HuH-7.5 (cell line): ENCODE measurements around the gene ABTB1.

Experiments
- DNase-seq: peaks from one replicate; pipeline ENCODE4 v3.0.0; 2011; ENCODE audit warnings: low spot score

ABTB1 gene

GRCh38 chr3:127672429-127673190, at the start of gene ABTB1:
ABTB1 (plus strand) TSS chr3:127672952; CDS start chr3:127673026, 74 bp downstream.
- DNase-seq = peak; percentile 86

- no peak for DNase-seq
These were observed 48.7 kb upstream of the ABTB1 start for GRCh38 chr3:127624063-127624462.

- no peak for DNase-seq
These were observed 46.9 kb upstream of the ABTB1 start for GRCh38 chr3:127625821-127626220.

DNA sequence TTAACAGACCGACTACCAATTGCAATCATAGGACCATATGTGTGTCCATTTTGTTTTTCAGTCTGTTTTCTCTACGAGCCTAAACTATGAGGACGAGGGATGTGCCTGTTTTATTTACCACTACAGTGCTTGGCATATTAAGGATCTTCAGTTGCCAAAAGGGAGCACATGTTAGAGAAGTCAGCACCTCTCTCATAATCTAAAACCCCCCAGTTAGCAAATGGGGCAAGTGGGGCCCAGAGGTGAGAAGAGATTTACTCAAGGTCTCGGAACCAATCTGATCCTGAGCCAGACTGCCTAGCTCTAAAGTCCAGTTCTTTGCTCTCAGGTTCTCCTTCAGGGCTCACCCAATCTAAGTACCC, 44.3 kb upstream of the ABTB1 start:
- DNase-seq = no peak

- DNase-seq = peak; percentile 92
These were observed 43.8 kb upstream of the ABTB1 start, which contains the start of gene PODXL2 for GRCh38 chr3:127628788-127629466. PODXL2 (plus strand) TSS chr3:127629185; CDS start chr3:127629220, 35 bp downstream.

DNA sequence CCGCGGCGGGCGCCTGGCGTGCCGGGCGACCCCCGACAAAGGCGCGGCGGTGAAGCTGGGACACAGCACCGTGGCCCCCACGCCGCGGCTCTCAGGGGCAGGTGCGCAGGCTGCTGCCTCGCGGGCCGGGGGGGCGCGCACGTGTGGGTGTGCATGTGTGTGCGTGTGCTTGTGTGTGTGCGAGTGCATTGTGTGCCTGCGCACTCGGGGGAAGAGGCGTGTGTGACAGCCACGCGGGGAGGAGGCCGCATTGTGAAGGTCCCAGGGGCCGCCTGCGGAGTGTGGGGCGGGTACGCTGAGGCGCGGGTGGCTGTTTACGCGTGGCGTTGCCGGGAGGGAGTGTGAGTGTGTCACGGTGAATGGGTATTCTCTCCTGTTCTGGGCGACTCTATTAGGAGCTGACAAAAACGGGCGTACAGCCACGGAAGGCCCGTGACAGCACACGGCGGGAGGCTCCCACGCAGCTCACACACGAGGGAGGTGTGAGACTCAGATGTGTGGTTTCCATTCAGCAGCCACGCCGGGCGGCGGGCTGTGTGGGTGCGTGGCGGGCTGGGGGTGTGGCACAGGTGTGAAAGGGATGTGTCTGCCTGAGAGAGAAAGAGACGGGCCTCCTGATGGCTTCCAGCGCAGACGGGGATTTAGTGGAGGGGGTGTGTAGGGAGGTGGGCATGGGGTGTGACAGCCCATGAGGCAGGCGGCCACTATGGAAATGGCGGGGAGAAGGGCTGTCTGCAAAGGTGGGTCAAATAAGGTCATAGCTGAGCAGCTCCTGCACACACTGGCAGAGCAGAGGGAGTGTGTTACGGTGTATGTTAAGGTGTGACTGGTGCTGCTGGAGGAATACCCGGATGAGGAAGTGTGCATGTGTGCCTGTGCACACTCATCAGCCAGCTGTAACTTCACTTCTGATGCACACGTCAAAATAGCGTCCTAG, 43.0 kb upstream of the ABTB1 start:
- no peak for DNase-seq

DNA sequence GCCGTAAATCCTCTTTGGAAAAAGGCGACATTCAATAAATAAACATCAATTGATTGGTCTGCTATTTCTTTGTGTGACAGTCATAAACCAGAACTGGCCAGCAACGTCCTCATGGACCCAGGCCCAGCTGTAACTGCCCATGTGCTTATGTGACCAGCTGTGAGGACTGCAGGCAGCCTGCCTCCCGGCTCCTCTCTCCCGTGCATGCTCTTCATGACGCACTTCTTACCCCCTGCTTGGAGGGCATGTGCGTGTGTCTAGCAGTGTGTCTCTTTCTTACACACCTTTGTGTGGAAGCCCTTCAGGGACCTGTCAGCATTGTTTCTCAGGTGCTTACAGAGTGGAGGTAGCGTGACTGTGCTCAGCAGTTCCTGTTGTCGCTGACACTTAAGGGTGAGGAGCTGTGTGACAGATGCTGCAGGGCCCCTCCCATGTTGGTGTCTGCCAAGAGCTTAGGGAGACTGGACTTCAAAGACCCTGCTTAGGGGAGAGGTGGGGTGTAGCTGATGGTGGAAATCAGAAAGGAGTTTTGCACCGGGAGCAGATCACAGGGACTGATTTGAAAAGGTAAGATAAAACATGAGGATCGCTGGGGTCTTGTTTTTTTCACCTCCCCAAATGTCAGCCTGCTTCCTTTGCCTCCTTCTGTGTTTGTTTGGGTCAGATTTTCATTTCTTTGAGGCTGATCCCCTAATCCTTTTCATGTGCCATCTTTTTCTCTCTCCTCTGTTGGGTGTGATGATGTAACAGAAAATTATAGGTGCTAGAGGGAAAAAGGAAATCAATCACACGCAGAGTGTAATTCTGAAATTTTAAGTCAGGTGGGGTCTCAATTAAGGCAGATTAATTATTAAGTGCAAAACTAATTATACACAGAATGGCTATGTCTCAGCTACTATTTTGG, 41.7 kb upstream of the ABTB1 start:
- no peak for DNase-seq

GRCh38 chr3:127632035-127632820, 40.5 kb upstream of the ABTB1 start:
- DNase-seq = no peak

GRCh38 chr3:127634653-127635052, 38.1 kb upstream of the ABTB1 start:
- no peak for DNase-seq

DNA sequence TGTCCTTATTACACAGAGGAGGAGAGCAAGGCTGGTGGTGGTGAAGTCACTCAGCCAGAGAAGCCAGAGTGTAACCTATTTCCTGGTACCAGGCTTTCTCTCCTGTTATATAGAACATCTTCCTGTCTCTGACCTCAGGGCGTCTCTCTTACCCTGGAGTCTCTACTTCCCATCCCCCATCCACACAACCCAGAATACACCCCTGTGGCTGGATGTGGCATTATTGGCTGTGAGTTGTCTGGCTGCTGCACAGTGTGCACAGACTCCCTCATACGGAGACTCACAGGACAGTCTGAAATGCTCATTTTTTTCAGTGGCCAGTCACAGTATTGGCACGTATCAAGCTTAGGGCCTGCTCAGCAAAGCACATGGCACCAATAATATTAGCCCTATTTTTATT, 35.2 kb upstream of the ABTB1 start:
- DNase-seq = no peak

DNA sequence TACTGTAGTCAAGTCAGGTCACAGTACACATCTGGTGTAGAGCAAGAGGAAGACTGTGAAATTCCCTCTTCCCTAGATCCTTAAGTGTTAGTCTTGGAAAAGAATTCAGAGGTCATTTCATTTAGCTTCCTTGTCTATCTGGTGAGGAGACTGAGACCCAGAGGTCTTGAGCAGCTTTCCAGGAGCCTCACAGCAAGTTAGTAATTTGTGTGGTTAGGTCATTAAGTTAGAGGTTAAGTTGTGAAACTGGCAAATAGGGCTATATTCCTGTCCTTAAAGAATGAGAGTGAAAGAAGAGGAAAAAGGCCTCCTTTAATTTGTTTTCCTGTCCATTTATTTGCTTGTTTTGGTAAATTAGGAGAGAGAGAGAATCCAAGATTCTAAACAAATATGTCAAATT, 34.8 kb upstream of the ABTB1 start:
- DNase-seq = no peak

DNA sequence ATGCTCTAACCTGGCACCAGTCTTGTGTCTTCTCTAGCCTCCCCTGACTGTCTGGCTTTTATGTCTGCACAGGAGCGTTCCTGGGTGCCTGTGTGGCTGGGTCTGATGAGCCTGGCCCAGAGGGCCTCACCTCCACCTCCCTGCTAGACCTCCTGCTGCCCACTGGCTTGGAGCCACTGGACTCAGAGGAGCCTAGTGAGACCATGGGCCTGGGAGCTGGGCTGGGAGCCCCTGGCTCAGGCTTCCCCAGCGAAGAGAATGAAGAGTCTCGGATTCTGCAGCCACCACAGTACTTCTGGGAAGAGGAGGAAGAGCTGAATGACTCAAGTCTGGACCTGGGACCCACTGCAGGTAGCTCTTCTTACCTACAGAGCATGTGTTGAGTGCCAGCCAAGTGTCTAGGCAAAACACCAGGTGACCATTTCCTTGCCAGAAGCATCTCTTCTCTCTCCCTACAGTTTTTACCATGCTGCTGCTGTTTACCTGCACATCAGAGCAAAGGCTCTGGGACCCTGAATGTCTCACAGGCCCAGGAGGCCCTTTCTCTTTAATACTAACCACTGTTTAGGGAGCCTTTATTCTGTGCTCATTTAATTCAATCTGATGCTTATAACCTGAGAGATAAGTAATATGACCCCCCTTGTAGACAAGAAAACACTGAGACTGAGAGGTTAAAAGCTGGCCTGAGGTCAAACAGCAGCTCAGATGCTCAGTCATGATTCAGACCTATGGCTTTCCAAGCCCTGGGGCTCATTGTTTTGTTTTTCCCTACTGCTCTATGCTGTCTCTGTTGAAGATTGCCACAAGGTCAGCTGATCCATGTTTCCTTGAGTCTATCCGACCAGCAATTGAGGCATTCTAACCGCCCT, 33.3 kb upstream of the ABTB1 start:
- DNase-seq = no peak

- no peak for DNase-seq
These were observed 32.8 kb upstream of the ABTB1 start for GRCh38 chr3:127640042-127640355.

DNA sequence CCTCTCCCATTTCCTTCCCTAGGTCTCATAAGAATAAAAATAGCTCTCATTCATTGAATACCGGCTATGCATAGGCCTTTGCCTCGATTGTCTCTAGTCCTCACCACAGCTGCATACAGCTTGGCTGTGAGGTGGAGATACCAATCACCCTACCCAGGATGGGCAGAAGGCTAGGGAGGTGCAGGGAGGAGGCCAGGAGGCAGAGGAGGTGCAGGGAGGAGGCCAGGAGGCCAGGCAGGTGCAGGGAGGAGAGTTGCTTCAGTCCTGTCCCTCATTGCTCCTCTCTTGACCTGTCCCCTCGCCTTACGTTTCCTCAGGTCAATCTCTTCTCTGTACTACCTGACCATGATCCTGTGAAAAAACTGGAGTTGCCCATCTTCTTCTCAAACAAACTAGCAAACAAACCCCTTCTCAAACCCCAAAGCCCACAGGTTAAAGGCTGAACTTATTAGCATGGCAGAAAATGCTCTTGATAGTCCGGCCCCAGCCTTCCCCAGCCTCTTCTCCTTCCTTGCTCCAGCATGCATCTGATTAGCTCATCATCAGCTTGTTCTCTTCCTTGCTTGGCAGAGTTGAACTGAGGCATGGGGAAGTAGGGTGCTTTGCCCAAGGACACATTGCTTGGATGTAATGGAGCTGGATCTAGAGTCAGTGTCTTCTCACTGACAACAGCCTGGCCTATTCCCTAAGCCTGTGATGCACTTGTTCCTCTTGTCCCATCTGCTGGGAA, 27.9 kb upstream of the ABTB1 start:
- DNase-seq = no peak

DNA sequence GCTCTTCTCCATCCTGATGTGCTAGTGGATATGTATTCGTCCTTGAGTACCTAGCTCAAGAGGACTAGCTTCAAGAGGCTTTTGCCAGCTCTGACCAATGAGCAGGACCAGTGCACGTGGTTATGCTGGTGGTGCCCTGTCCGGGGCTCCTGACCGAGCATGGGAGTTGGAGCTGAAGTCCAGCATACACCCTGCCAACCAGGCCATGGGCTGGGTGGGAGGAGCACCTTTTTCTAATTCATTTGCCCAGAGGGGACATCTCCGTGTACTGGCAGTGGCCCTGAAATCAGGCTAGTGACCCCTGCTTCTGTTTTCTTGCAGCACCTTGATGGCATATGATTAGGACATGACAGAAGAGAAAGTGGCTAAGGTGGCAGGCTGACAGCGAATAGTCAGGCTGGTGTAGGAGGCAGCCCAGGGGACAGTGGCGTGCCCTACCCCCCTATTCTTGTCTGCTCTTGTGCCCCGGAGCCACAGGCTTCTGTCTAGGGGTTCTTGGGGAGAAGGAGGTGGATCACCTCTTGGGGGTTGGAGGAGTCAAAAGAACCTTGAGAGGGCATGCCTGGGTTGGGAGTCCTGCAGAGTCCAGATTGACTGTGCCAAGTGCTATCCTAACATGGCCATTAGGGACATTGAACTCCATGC, 27.3 kb upstream of the ABTB1 start:
- no peak for DNase-seq

DNA sequence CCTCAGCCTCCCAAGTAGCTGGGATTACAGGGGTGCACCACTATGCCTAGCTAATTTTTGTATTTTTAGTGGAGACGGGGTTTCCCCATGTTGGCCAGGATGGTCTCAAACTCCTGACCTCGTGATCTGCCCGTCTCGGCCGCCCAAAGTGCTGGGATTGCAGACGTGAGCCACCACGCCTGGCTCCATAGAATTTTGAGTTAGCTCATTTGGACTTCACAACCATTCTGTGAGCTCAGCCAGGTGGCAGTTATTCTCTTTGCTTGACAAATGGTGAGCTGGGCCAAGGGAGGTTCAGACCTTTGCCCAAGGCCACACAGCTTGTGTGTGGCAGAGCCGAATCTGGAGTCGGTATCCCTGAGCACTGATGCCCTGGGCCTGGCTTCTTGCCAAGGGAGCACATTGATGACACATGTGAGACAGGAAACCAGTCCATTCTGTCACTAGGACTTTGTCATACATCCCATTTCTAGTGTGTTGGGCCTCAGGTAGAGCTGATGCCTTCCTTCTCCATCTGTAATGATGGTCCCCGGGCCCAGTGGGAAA, 26.2 kb upstream of the ABTB1 start:
- DNase-seq = no peak

DNA sequence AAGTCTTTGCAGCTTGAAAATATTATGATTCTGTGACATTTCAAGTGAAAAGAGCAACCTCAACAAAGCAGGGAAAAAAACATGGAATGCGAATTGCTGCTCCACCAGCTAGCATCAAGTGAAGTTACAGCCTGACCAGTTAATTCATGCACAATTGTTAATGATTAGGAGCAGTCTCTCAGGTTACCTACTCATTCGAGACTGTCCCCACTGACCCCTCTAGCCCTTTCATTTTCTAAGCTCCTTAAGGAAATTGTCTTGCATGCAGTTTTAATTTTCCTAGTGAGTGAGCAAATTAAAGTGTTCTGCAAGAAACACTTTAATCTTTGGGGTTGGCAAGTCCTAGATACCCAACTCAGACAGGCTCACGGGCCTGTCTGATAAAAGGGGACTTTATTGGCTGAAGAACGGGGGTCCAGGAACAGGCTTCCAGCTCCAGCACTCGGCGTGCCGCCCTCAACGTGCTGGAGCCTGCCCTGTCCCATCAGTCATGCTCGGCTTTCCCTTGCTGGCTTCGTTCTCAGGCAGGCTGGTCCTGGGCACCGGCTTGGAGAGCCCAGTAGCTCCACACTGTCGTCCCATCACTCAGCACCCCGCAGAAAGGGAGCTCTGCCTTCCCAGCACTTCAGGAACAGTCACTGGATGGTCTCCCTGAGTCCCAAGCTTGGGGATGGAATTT, 25.4 kb upstream of the ABTB1 start:
- DNase-seq = no peak

DNA sequence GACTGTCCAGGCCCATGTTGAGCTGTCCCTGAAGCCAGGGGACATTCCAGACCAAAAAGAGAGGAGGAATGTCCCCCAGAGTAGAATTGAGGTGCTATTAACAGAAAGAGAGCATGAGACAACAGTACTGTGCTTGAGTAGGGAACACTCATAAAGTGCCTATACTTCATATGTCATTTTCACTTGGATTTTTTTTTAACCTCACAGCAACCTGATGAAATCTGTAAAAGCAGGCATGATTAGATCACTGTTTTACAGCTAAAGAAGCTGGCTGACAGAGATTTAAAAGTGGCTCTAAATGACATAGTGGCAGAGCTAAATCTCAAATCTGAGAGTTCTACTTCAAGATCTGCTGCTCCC, 24.9 kb upstream of the ABTB1 start:
- DNase-seq = no peak
